Amygdala (tissue), 56 donors: Measurements from ENCODE around the gene KRTAP10-2.
"Not testable (repeated sequence)": the region's sequence is repeated elsewhere in the genome, so short reads cannot be mapped to it uniquely, and the experiment has no call there.

Experiments used
- DNase-seq, 56 donors: peaks; one replicate each; lab custom pipeline; 2025; lab: John Stamatoyannopoulos, UW

Gene KRTAP10-2

GRCh38 chr21:44583089-44583799, 31.9 kb upstream of the KRTAP10-2 start:
- no peak for DNase-seq

GRCh38 chr21:44582055-44582454, 30.8 kb upstream of the KRTAP10-2 start:
- no peak for DNase-seq

- no peak for DNase-seq
Observed at GRCh38 chr21:44581158-44581557, 29.9 kb upstream of the KRTAP10-2 start.

- DNase-seq, result peak in 3 of 56 donors; percentile 5 to 52 (median 18)
Observed at GRCh38 chr21:44580231-44580821, 29.0 kb upstream of the KRTAP10-2 start, which contains the start of gene KRTAP10-5. Gene KRTAP10-5, minus strand, starts transcription at chr21:44580604. Its CDS starts 26 bp downstream, at chr21:44580578.

GRCh38 chr21:44579833-44580144, 28.5 kb upstream of the KRTAP10-2 start:
- no peak for DNase-seq

GRCh38 chr21:44579056-44579832, 27.9 kb upstream of the KRTAP10-2 start:
- DNase-seq, result no peak

GRCh38 chr21:44578371-44579055, 27.2 kb upstream of the KRTAP10-2 start:
- no peak for DNase-seq

- DNase-seq, result no peak
Observed at GRCh38 chr21:44576025-44576420, 24.7 kb upstream of the KRTAP10-2 start.

GRCh38 chr21:44575307-44576024, 24.2 kb upstream of the KRTAP10-2 start:
- DNase-seq, result no peak

GRCh38 chr21:44574457-44575306, 23.4 kb upstream of the KRTAP10-2 start:
- no peak for DNase-seq

GRCh38 chr21:44573630-44574456, 22.5 kb upstream of the KRTAP10-2 start, which contains the start of gene KRTAP10-4:
Gene KRTAP10-4, plus strand, starts transcription at chr21:44573729. Its CDS starts 30 bp downstream, at chr21:44573759.
- DNase-seq, result not testable (repeated sequence)

GRCh38 chr21:44572959-44573583, 21.8 kb upstream of the KRTAP10-2 start:
- DNase-seq, result peak in 2 of 56 donors; percentile 11 to 23

- DNase-seq, result no peak
Observed at GRCh38 chr21:44571844-44572782, 20.8 kb upstream of the KRTAP10-2 start.

- DNase-seq, result no peak
Observed at GRCh38 chr21:44571296-44571695, 20.0 kb upstream of the KRTAP10-2 start.

- DNase-seq, result no peak
Observed at GRCh38 chr21:44569861-44570517, 18.7 kb upstream of the KRTAP10-2 start.
